ENCODE data around the gene CTU1.
A peak's percentile ranks its signal among the peaks of the same experiment; 100 is the strongest.

- TF ChIP-seq CTCF (IDR thresholded peaks at IDR 0.05) (peak; percentile 26; the same call in 1 of the 2 replicates), ZFX (IDR thresholded peaks at IDR 0.05; ENCODE audit: borderline replicate concordance) (no peak)
Measured at GRCh38 chr19:51111606-51112005, 3.4 kb upstream of the CTU1 start.
